NCI-H128 (cell line): Measurements from ENCODE around the gene SH3D19.

Source experiments
- DNase-seq: peaks from one replicate; lab custom pipeline; 2025; ENCODE audit not compliant: unreplicated experiment; lab: John Stamatoyannopoulos, UW

SH3D19 gene

GRCh38 chr4:151233600-151233999 is 91.8 kb downstream of the SH3D19 start:
- DNase-seq = no peak

GRCh38 chr4:151231915-151232595 is 93.3 kb downstream of the SH3D19 start:
- DNase-seq = no peak

GRCh38 chr4:151228189-151229119 is 97.0 kb downstream of the SH3D19 start:
- DNase-seq = no peak

GRCh38 chr4:151227731-151228130 is 97.7 kb downstream of the SH3D19 start:
- no peak for DNase-seq

- no peak for DNase-seq
These were observed 98.2 kb downstream of the SH3D19 start for GRCh38 chr4:151227172-151227571.

- no peak for DNase-seq
These were observed 99.1 kb downstream of the SH3D19 start for GRCh38 chr4:151226004-151226932.

GRCh38 chr4:151223465-151223864 is 101.9 kb downstream of the SH3D19 start:
- DNase-seq = no peak

GRCh38 chr4:151219948-151220347 is 105.5 kb downstream of the SH3D19 start:
- no peak for DNase-seq

GRCh38 chr4:151219091-151219490 is 106.3 kb downstream of the SH3D19 start:
- no peak for DNase-seq

- DNase-seq = no peak
These were observed 107.1 kb downstream of the SH3D19 start for GRCh38 chr4:151218343-151218742.

GRCh38 chr4:151217326-151217725 is 108.1 kb downstream of the SH3D19 start:
- DNase-seq = no peak

- no peak for DNase-seq
These were observed 110.1 kb downstream of the SH3D19 start for GRCh38 chr4:151215295-151215694.

- DNase-seq = no peak
These were observed 117.5 kb downstream of the SH3D19 start for GRCh38 chr4:151207868-151208267.

- no peak for DNase-seq
These were observed 118.2 kb downstream of the SH3D19 start for GRCh38 chr4:151207186-151207585.

- DNase-seq = no peak
These were observed 119.0 kb downstream of the SH3D19 start for GRCh38 chr4:151206241-151207005.

GRCh38 chr4:151205722-151206121 is 119.7 kb downstream of the SH3D19 start:
- no peak for DNase-seq

GRCh38 chr4:151204925-151205524 is 120.4 kb downstream of the SH3D19 start:
- DNase-seq = no peak

- no peak for DNase-seq
These were observed 122.5 kb downstream of the SH3D19 start for GRCh38 chr4:151202851-151203455.

- no peak for DNase-seq
These were observed 123.0 kb downstream of the SH3D19 start for GRCh38 chr4:151202381-151202780.
